ENCODE data around the gene ATAD3C.

GRCh38 chr1:1455366-1455884, 5.9 kb downstream of the ATAD3C start:
- TF ChIP-seq, protein P1, sequence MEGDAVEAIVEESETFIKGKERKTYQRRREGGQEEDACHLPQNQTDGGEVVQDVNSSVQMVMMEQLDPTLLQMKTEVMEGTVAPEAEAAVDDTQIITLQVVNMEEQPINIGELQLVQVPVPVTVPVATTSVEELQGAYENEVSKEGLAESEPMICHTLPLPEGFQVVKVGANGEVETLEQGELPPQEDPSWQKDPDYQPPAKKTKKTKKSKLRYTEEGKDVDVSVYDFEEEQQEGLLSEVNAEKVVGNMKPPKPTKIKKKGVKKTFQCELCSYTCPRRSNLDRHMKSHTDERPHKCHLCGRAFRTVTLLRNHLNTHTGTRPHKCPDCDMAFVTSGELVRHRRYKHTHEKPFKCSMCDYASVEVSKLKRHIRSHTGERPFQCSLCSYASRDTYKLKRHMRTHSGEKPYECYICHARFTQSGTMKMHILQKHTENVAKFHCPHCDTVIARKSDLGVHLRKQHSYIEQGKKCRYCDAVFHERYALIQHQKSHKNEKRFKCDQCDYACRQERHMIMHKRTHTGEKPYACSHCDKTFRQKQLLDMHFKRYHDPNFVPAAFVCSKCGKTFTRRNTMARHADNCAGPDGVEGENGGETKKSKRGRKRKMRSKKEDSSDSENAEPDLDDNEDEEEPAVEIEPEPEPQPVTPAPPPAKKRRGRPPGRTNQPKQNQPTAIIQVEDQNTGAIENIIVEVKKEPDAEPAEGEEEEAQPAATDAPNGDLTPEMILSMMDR (IDR thresholded peaks at IDR 0.05; ENCODE audit: extremely low read depth in 1 of 2, insufficient read depth in 1 of 2, low read depth in 1 of 2, low read length in 2 of 2), result no peak
- TF ChIP-seq POLR2A (IDR thresholded peaks at IDR 0.05; ENCODE audit: low read depth, low read length) (no peak), EZH2 (IDR thresholded peaks at IDR 0.05; ENCODE audit: borderline replicate concordance, low read depth, low read length, severe bottlenecking) (no peak), POLR2AphosphoS5 (IDR thresholded peaks at IDR 0.05; ENCODE audit: insufficient read depth, low read depth, low read length) (no peak), MYC (IDR thresholded peaks at IDR 0.05; ENCODE audit: low read depth, low read length) (no peak), GATA2 (IDR thresholded peaks at IDR 0.05; ENCODE audit: insufficient read depth, insufficient read length, low read depth, low read length) (no peak), JUN (IDR thresholded peaks at IDR 0.05; ENCODE audit: borderline replicate concordance, insufficient read depth, insufficient read length, low read depth) (no peak), MAX (IDR thresholded peaks at IDR 0.05; ENCODE audit: insufficient read depth, insufficient read length) (no peak), FOS (IDR thresholded peaks at IDR 0.05; ENCODE audit: borderline replicate concordance, insufficient read depth, low read length) (no peak)

All from endothelial cell of umbilical vein (primary cell).